Fibroblast of the aortic adventitia (primary cell): ENCODE results near the gene CACNA1D. TPM values are rescaled to one million over a fixed set of nuclear protein-coding genes. Genes with fewer than 3 reads are reported as not detected.

Source experiments
- DNase-seq: peaks from one replicate; pipeline ENCODE4 v3.0.0-alpha.2; 2010; ENCODE audit warnings: low read depth
- H3K4me3 ChIP-seq: 2 replicates; pipeline ENCODE4 v1.5.1; 2011; ENCODE audit warnings: low read depth, mild to moderate bottlenecking, control low read depth, low read length, moderate library complexity
- total RNA-seq: library from RNA; depleted of rRNA; stranded (reverse); fragments of >200 nt; gene quantifications from 2 replicates; pipeline ENCODE4 v1.2.3, GENCODE V29; 2012; ENCODE audit warnings: low replicate concordance
- TF ChIP-seq, protein P1 (sequence below): IDR thresholded peaks from 2 replicates; pipeline ENCODE4 v1.5.1; 2011; ENCODE audit warnings: mild to moderate bottlenecking, low read length, control low read depth, inconsistent platforms; ENCODE audit not compliant: insufficient read depth

CACNA1D gene
- total RNA-seq, 1 donor: 1.9 TPM

DNA sequence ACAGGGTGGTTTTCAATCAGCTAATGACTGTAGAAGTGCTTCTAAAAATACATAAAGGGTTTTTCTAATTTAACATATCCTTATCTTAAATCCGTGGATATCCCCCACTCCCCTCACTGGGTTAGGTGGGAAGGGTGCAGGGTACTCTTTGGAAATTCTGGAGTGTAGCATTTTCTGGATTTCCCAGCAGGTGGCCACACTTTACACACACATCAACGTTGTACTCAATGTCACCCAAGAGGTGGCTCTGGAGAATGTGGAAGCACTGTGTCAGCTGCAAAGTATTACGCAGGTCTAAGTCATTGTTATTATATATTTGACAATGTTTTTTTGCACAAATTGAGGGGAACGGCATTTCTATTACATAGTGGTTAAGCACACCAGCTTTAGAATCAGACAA lies 183.0 kb downstream of the CACNA1D start:
- TF ChIP-seq, protein P1, sequence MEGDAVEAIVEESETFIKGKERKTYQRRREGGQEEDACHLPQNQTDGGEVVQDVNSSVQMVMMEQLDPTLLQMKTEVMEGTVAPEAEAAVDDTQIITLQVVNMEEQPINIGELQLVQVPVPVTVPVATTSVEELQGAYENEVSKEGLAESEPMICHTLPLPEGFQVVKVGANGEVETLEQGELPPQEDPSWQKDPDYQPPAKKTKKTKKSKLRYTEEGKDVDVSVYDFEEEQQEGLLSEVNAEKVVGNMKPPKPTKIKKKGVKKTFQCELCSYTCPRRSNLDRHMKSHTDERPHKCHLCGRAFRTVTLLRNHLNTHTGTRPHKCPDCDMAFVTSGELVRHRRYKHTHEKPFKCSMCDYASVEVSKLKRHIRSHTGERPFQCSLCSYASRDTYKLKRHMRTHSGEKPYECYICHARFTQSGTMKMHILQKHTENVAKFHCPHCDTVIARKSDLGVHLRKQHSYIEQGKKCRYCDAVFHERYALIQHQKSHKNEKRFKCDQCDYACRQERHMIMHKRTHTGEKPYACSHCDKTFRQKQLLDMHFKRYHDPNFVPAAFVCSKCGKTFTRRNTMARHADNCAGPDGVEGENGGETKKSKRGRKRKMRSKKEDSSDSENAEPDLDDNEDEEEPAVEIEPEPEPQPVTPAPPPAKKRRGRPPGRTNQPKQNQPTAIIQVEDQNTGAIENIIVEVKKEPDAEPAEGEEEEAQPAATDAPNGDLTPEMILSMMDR: peak; percentile 31
- H3K4me3 ChIP-seq: no peak overlapping the region
- peak; percentile 5 for DNase-seq

DNA sequence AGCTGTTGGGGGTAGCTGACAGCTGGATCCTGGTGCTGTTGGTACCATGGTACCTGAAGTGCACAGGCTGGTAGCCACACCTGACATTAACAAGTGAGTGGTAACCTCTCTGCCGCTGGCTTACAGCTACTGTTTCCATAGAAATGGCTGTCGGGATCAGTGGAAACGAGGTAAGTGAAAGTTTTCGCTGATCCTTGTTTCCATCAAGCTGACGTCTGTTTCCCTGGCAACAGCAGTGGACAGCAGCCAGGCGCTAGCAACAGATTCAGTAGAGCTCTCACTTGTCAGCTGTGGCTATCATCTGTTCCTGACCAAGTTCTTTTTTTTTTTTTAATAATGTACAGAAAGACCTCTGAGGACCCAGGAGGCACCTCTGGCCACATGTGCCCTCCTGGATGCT lies 185.6 kb downstream of the CACNA1D start:
- TF ChIP-seq, protein P1: no peak
- no peak for DNase-seq
- no peak overlapping the region for H3K4me3 ChIP-seq

DNA sequence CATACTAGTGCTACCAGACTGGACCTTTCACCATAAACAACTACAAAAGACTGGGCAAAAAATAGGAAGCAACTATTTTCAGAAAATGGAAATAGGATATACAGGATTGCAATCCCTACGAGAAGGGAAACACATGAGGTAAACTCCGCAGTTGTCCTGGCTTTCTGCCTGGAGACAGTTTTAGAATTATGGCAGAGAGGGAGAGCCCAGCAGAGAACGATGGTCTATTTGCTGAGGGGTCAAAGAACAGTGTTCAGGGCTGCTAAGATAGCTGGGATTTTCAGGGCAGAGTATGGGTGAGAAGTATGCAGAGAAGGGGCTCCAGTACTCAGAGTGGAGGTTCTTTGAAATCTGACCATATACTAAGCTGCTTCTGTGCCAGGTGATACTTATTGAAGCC lies 188.4 kb downstream of the CACNA1D start:
- no peak overlapping the region for H3K4me3 ChIP-seq
- TF ChIP-seq, protein P1: no peak
- DNase-seq: no peak

DNA sequence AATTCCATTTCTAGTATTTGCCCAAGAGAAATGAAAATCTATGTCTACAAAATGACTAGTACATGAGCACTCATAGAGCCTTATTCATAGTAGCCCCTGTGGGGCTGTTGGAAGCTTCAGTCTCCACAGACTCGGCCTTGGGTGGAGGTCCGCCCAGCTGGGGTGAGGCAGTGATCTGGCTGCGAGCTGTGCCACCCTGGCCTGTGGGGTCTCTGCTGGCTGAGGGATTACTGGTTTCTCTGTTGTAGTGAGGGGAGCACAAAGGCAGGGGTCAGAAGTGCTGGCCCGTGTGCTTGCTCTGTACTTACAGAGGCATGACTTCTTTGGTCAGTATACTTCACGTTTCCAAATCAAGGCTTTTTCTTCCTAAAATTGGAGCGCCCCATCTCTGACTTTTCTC lies 193.7 kb downstream of the CACNA1D start:
- H3K4me3 ChIP-seq: no peak overlapping the region
- DNase-seq: no peak
- TF ChIP-seq, protein P1: no peak

DNA sequence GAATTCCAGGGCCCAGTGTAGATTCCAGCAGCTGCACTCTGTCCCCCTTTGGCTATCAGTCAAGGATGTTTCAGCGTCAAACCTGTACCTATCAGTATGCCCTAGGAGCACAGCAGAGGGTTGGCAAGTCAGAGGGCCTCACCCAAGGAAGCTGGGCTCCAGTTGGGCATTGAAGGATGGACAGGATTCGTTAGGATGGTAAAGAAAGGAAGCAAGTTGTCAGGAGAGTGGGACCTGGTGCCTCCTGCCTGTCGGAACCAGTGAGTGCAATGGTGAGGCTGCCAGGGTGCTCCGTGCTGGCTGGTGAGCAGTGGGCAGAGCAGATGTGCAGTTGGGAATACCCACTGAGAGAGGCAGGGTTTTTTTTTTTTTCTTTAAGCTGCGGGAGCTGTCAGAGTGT lies 194.6 kb downstream of the CACNA1D start:
- TF ChIP-seq, protein P1: no peak
- no peak for DNase-seq
- H3K4me3 ChIP-seq: no peak overlapping the region

DNA sequence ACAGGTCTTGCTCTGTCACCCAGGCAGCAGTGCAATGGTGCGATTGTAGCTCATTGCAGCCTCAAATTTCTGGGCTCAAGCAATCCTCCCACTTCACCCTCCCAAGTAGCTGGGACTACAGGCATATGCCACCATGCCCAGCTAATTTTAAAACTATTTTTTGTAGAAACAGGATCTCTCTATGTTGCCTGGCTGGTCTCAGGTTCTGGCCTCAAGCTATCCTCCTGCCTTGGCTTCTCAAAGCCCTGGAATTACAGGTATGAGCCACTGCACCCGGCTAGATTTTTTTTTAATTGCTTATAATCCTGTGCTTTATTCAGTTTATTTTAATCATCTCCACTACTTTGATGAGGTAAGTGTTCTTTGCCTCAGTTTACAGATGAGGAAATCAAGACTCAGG lies 195.3 kb downstream of the CACNA1D start:
- TF ChIP-seq, protein P1: no peak
- H3K4me3 ChIP-seq: no peak overlapping the region
- no peak for DNase-seq

DNA sequence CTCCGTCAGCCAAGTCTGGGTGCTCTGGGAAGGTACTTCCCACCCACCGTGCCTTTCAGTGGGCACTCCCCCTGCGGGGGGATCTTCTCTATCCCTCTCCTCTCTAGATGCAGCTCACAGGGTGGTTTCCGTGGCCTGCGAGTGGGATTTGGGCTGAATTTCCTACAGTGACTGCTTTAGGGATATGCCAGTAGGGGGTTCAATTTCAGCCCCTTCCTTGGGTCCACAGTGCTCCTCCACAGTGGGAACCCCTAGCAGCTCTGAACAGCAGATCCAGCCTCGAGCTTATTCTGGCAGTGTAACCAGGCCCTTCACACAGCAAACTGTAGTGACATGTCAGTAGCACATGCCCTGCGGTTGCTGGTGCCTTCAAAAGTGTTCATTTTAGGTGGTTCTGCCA lies 196.1 kb downstream of the CACNA1D start:
- TF ChIP-seq, protein P1: no peak
- DNase-seq: no peak

More for the DNA sequence above, 196.1 kb downstream of the CACNA1D start:
- H3K4me3 ChIP-seq: no peak overlapping the region
